Measurements from ENCODE around the gene SMYD3.
"Not testable (repeated sequence)": the region's sequence is repeated elsewhere in the genome, so short reads cannot be mapped to it uniquely, and the experiment has no call there.

SMYD3 gene

GRCh38 chr1:245730801-245731200 is 776.3 kb downstream of the SMYD3 start:
- peaks cover 1% of the 10 kb centered on the region for H3K4me1 ChIP-seq (ENCODE audit: control insufficient read depth, low read length)
- TF ChIP-seq CTCF (IDR thresholded peaks at IDR 0.05; ENCODE audit: low read depth, low read length, poor library complexity, severe bottlenecking), result no peak
- TF ChIP-seq EZH2phosphoT487 (IDR thresholded peaks at IDR 0.05; ENCODE audit: borderline replicate concordance, low read length), result no peak

GRCh38 chr1:245728035-245728434 is 779.0 kb downstream of the SMYD3 start:
- H3K4me3 ChIP-seq (ENCODE audit: low read length), result not testable (repeated sequence)

More at GRCh38 chr1:245730801-245731200, 776.3 kb downstream of the SMYD3 start:
- no peaks in the 10 kb centered on the region for H3F3A ChIP-seq (ENCODE audit: control insufficient read depth, insufficient read depth)
- H3K9me3 ChIP-seq (ENCODE audit: control insufficient read depth, insufficient read depth, low read length), result no peaks in the 10 kb centered on the region
- H3K9me2 ChIP-seq (replicated peaks; ENCODE audit: control insufficient read depth, low read length), result no peaks in the 10 kb centered on the region
- no peaks in the 10 kb centered on the region for H3K79me2 ChIP-seq (ENCODE audit: control insufficient read depth, low read length)
- no peaks in the 10 kb centered on the region for H3K36me3 ChIP-seq (ENCODE audit: control insufficient read depth, low read length)
- H3K4me3 ChIP-seq (ENCODE audit: low read length), result no peak overlapping the region
- H3K4me2 ChIP-seq (ENCODE audit: low read length), result no peak overlapping the region
- H3K27me3 ChIP-seq (ENCODE audit: control insufficient read depth, low read length), result no peaks in the 10 kb centered on the region
- no peak overlapping the region for H3K27ac ChIP-seq (ENCODE audit: low read depth, low read length)
- H4K20me1 ChIP-seq (ENCODE audit: control insufficient read depth, insufficient read depth, low read depth, low read length), result no peaks in the 10 kb centered on the region

GRCh38 chr1:245721488-245721887 is 785.6 kb downstream of the SMYD3 start:
- TF ChIP-seq EZH2phosphoT487 (IDR thresholded peaks at IDR 0.05; ENCODE audit: borderline replicate concordance, low read length) (no peak), CTCF (IDR thresholded peaks at IDR 0.05; ENCODE audit: low read depth, low read length, poor library complexity, severe bottlenecking) (no peak)
- no peaks in the 10 kb centered on the region for H3K27me3 ChIP-seq (ENCODE audit: control insufficient read depth, low read length)
- no peak overlapping the region for H3K4me3 ChIP-seq (ENCODE audit: low read length)
- H3F3A ChIP-seq (ENCODE audit: control insufficient read depth, insufficient read depth), result no peaks in the 10 kb centered on the region
- H3K4me2 ChIP-seq (ENCODE audit: low read length), result no peak overlapping the region
- H4K20me1 ChIP-seq (ENCODE audit: control insufficient read depth, insufficient read depth, low read depth, low read length), result no peaks in the 10 kb centered on the region
- H3K9me2 ChIP-seq (replicated peaks; ENCODE audit: control insufficient read depth, low read length), result no peaks in the 10 kb centered on the region
- H3K36me3 ChIP-seq (ENCODE audit: control insufficient read depth, low read length), result no peaks in the 10 kb centered on the region
- no peaks in the 10 kb centered on the region for H3K79me2 ChIP-seq (ENCODE audit: control insufficient read depth, low read length)
- no peaks in the 10 kb centered on the region for H3K9me3 ChIP-seq (ENCODE audit: control insufficient read depth, insufficient read depth, low read length)
- no peak overlapping the region for H3K27ac ChIP-seq (ENCODE audit: low read depth, low read length)
- no peaks in the 10 kb centered on the region for H3K4me1 ChIP-seq (ENCODE audit: control insufficient read depth, low read length)

More at GRCh38 chr1:245728035-245728434, 779.0 kb downstream of the SMYD3 start:
- H3K4me2 ChIP-seq (ENCODE audit: low read length); H3K9me2 ChIP-seq (replicated peaks; ENCODE audit: control insufficient read depth, low read length); H3F3A ChIP-seq (ENCODE audit: control insufficient read depth, insufficient read depth); H3K4me1 ChIP-seq (ENCODE audit: control insufficient read depth, low read length); H4K20me1 ChIP-seq (ENCODE audit: control insufficient read depth, insufficient read depth, low read depth, low read length); H3K27me3 ChIP-seq (ENCODE audit: control insufficient read depth, low read length); H3K36me3 ChIP-seq (ENCODE audit: control insufficient read depth, low read length); H3K79me2 ChIP-seq (ENCODE audit: control insufficient read depth, low read length); H3K27ac ChIP-seq (ENCODE audit: low read depth, low read length); H3K9me3 ChIP-seq (ENCODE audit: control insufficient read depth, insufficient read depth, low read length): not testable (repeated sequence)

GRCh38 chr1:245718951-245719350 is 788.1 kb downstream of the SMYD3 start:
- Histone ChIP-seq H3K27ac (ENCODE audit: low read depth, low read length) (no peak overlapping the region), H3K36me3 (ENCODE audit: control insufficient read depth, low read length) (no peaks in the 10 kb centered on the region), H3K4me1 (ENCODE audit: control insufficient read depth, low read length) (no peaks in the 10 kb centered on the region), H3K79me2 (ENCODE audit: control insufficient read depth, low read length) (no peaks in the 10 kb centered on the region), H3K9me3 (ENCODE audit: control insufficient read depth, insufficient read depth, low read length) (no peaks in the 10 kb centered on the region), H3F3A (ENCODE audit: control insufficient read depth, insufficient read depth) (no peaks in the 10 kb centered on the region), H3K4me3 (ENCODE audit: low read length) (no peak overlapping the region), H3K4me2 (ENCODE audit: low read length) (no peak overlapping the region), H3K27me3 (ENCODE audit: control insufficient read depth, low read length) (no peaks in the 10 kb centered on the region), H3K9me2 (replicated peaks; ENCODE audit: control insufficient read depth, low read length) (no peaks in the 10 kb centered on the region), H4K20me1 (ENCODE audit: control insufficient read depth, insufficient read depth, low read depth, low read length) (no peaks in the 10 kb centered on the region)
- no peak for TF ChIP-seq EZH2phosphoT487 (IDR thresholded peaks at IDR 0.05; ENCODE audit: borderline replicate concordance, low read length)
- TF ChIP-seq CTCF (IDR thresholded peaks at IDR 0.05; ENCODE audit: low read depth, low read length, poor library complexity, severe bottlenecking), result no peak

All from DOHH2 (cell line).